ENCODE measurements around the gene ZNF644. TPM values are rescaled to one million over a fixed set of nuclear protein-coding genes. Genes with fewer than 3 reads are reported as not detected.
A peak's percentile ranks its signal among the peaks of the same experiment; 100 is the strongest.

The ZNF644 gene
- total RNA-seq, 1 donor from 2014 or later = 50.4 TPM

- no peak for TF ChIP-seq CTCF (IDR thresholded peaks at IDR 0.05; ENCODE audit: insufficient read depth, low read length, poor library complexity, severe bottlenecking)
- Histone ChIP-seq H3K36me3 (ENCODE audit: control insufficient read depth, insufficient read depth, low read length) (no peaks in the 10 kb centered on the region), H3K4me3 (ENCODE audit: low read depth, low read length) (no peak overlapping the region), H3K27me3 (ENCODE audit: control insufficient read depth, insufficient read depth, low read length) (no peaks in the 10 kb centered on the region)
- no peak for DNase-seq (ENCODE audit: low read depth)
Observed at GRCh38 chr1:91038582-91038981, 16.7 kb upstream of the ZNF644 start.

- TF ChIP-seq CTCF (IDR thresholded peaks at IDR 0.05; ENCODE audit: insufficient read depth, low read length, poor library complexity, severe bottlenecking) = no peak
- Histone ChIP-seq H3K27me3 (ENCODE audit: control insufficient read depth, insufficient read depth, low read length) (no peaks in the 10 kb centered on the region), H3K36me3 (ENCODE audit: control insufficient read depth, insufficient read depth, low read length) (no peaks in the 10 kb centered on the region), H3K4me3 (ENCODE audit: low read depth, low read length) (no peak overlapping the region)
- DNase-seq (ENCODE audit: low read depth) = no peak
Observed at GRCh38 chr1:91036894-91037829, 15.3 kb upstream of the ZNF644 start.

GRCh38 chr1:91032349-91032748, 10.5 kb upstream of the ZNF644 start:
- Histone ChIP-seq H3K4me3 (ENCODE audit: low read depth, low read length) (no peak overlapping the region), H3K36me3 (ENCODE audit: control insufficient read depth, insufficient read depth, low read length) (no peaks in the 10 kb centered on the region), H3K27me3 (ENCODE audit: control insufficient read depth, insufficient read depth, low read length) (no peaks in the 10 kb centered on the region)
- DNase-seq (ENCODE audit: low read depth) = no peak
- TF ChIP-seq CTCF (IDR thresholded peaks at IDR 0.05; ENCODE audit: insufficient read depth, low read length, poor library complexity, severe bottlenecking) = no peak

- no peaks in the 10 kb centered on the region for H3K36me3 ChIP-seq (ENCODE audit: control insufficient read depth, insufficient read depth, low read length)
- no peak for TF ChIP-seq CTCF (IDR thresholded peaks at IDR 0.05; ENCODE audit: insufficient read depth, low read length, poor library complexity, severe bottlenecking)
- H3K4me3 ChIP-seq (ENCODE audit: low read depth, low read length) = no peak overlapping the region
- no peaks in the 10 kb centered on the region for H3K27me3 ChIP-seq (ENCODE audit: control insufficient read depth, insufficient read depth, low read length)
- no peak for DNase-seq (ENCODE audit: low read depth)
Observed at GRCh38 chr1:91031081-91031480, 9.2 kb upstream of the ZNF644 start.

GRCh38 chr1:91026777-91027176, 4.9 kb upstream of the ZNF644 start:
- Histone ChIP-seq H3K27me3 (ENCODE audit: control insufficient read depth, insufficient read depth, low read length) (no peaks in the 10 kb centered on the region), H3K36me3 (ENCODE audit: control insufficient read depth, insufficient read depth, low read length) (no peaks in the 10 kb centered on the region), H3K4me3 (ENCODE audit: low read depth, low read length) (no peak overlapping the region)
- peak; percentile 13 for TF ChIP-seq CTCF (IDR thresholded peaks at IDR 0.05; ENCODE audit: insufficient read depth, low read length, poor library complexity, severe bottlenecking)
- no peak for DNase-seq (ENCODE audit: low read depth)
